Fibroblast of lung (primary cell): ENCODE results near the gene DUSP16. TPM values are rescaled to one million over a fixed set of nuclear protein-coding genes. Genes with fewer than 3 reads are reported as not detected.
A peak's percentile ranks its signal among the peaks of the same experiment; 100 is the strongest.

Experiments
- DNase-seq, 2 donors: peaks; one replicate each; pipeline versions ENCODE4 v3.0.0 to v3.0.0-alpha.2; 2010; ENCODE audit warnings: low read depth in 2 of 2
- H2AFZ ChIP-seq: 2 replicates; pipeline ENCODE4 v1.5.1; 2012; ENCODE audit warnings: low read length, control low read depth, inconsistent platforms
- H3K27ac ChIP-seq: 2 replicates; pipeline ENCODE4 v1.5.1; 2011; ENCODE audit warnings: low read length, control low read depth; ENCODE audit not compliant: insufficient read depth
- H3K27me3 ChIP-seq: 2 replicates; pipeline ENCODE4 v1.5.1; 2011; ENCODE audit warnings: mild to moderate bottlenecking, low read length; ENCODE audit not compliant: control insufficient read depth, insufficient read depth
- H3K36me3 ChIP-seq: 2 replicates; pipeline ENCODE4 v1.5.1; 2011; ENCODE audit warnings: low read length; ENCODE audit not compliant: control insufficient read depth, insufficient read depth
- H3K4me1 ChIP-seq: 2 replicates; pipeline ENCODE4 v1.5.1; 2011; ENCODE audit warnings: low read length; ENCODE audit not compliant: control insufficient read depth, insufficient read depth; ENCODE audit errors: extremely low read depth
- H3K4me2 ChIP-seq: 2 replicates; pipeline ENCODE4 v1.5.1; 2011; ENCODE audit warnings: low read length, control low read depth; ENCODE audit not compliant: insufficient read depth; ENCODE audit errors: extremely low read depth
- H3K4me3 ChIP-seq, 4 experiments: fragments of 200-600 bp in 1 of 4; sonication (generic) in 1 of 4; replicated peaks in 1 of 4; 2 replicates each; pipeline ENCODE4 v1.5.1; 2011 to 2016; ENCODE audit warnings: low read length in 4 of 4, low read depth in 3 of 4, mild to moderate bottlenecking in 3 of 4, control low read depth in 2 of 4, inconsistent platforms in 1 of 4, mixed read lengths in 1 of 4; ENCODE audit not compliant: insufficient read depth in 1 of 4; ENCODE audit errors: control extremely low read depth in 1 of 4
- H3K79me2 ChIP-seq: 2 replicates; pipeline ENCODE4 v1.5.1; 2012; ENCODE audit warnings: mild to moderate bottlenecking, low read length, inconsistent platforms; ENCODE audit not compliant: control insufficient read depth, insufficient read depth
- H3K9ac ChIP-seq: 2 replicates; pipeline ENCODE4 v1.5.1; 2011; ENCODE audit warnings: mild to moderate bottlenecking, low read length, control low read depth; ENCODE audit not compliant: insufficient read depth
- H3K9me3 ChIP-seq: 2 replicates; pipeline ENCODE4 v1.5.1; 2012; ENCODE audit warnings: low read depth, low read length; ENCODE audit not compliant: control insufficient read depth, insufficient read depth
- H4K20me1 ChIP-seq: 2 replicates; pipeline ENCODE4 v1.5.1; 2011; ENCODE audit warnings: low read length; ENCODE audit not compliant: control insufficient read depth, insufficient read depth; ENCODE audit errors: extremely low read depth
- EZH2 ChIP-seq: IDR thresholded peaks from 2 replicates; pipeline ENCODE4 v1.5.1; 2012; ENCODE audit warnings: low read length, control low read depth, mild to moderate bottlenecking; ENCODE audit errors: missing control alignments
- polyA minus RNA-seq: library from RNA; depleted of rRNA, polyadenylated mRNA; stranded (reverse); fragments of >200 nt; gene quantifications from 2 replicates; pipeline ENCODE4 v1.2.3, GENCODE V29; 2011; ENCODE audit warnings: low replicate concordance
- polyA plus RNA-seq, 2 donors: library from polyadenylated mRNA; depleted of rRNA in 1 of 2; stranded (reverse) in 1 of 2; unstranded in 1 of 2; fragments of >200 nt; gene quantifications; 2 replicates each; pipeline ENCODE4 v1.2.1, GENCODE V29; 2011 to 2012; ENCODE audit warnings: missing spikeins in 1 of 2
- total RNA-seq: library from RNA; depleted of rRNA; stranded (reverse); fragments of >200 nt; gene quantifications from 2 replicates; pipeline ENCODE4 v1.2.1, GENCODE V29; 2014
- TF ChIP-seq, protein P1 (sequence below), 2 donors: IDR thresholded peaks in 1 of 2; conservative IDR thresholded peaks in 1 of 2; 1 replicate in 1 of 2; 2 replicates in 1 of 2; pipeline ENCODE4 v1.5.1; 2011 to 2012; ENCODE audit warnings: low read length in 2 of 2, control low read depth in 1 of 2, inconsistent platforms in 1 of 2, low read depth in 1 of 2, mild to moderate bottlenecking in 1 of 2

Gene DUSP16, protein sequence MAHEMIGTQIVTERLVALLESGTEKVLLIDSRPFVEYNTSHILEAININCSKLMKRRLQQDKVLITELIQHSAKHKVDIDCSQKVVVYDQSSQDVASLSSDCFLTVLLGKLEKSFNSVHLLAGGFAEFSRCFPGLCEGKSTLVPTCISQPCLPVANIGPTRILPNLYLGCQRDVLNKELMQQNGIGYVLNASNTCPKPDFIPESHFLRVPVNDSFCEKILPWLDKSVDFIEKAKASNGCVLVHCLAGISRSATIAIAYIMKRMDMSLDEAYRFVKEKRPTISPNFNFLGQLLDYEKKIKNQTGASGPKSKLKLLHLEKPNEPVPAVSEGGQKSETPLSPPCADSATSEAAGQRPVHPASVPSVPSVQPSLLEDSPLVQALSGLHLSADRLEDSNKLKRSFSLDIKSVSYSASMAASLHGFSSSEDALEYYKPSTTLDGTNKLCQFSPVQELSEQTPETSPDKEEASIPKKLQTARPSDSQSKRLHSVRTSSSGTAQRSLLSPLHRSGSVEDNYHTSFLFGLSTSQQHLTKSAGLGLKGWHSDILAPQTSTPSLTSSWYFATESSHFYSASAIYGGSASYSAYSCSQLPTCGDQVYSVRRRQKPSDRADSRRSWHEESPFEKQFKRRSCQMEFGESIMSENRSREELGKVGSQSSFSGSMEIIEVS
- total RNA-seq: 15.2 TPM in 2 replicates
- 9.4 and 10.4 TPM in 2 replicates for polyA plus RNA-seq
- polyA plus RNA-seq (2012): 7.3 TPM in 2 replicates
- 14.7 and 14.9 TPM in 2 replicates for polyA minus RNA-seq

DNA sequence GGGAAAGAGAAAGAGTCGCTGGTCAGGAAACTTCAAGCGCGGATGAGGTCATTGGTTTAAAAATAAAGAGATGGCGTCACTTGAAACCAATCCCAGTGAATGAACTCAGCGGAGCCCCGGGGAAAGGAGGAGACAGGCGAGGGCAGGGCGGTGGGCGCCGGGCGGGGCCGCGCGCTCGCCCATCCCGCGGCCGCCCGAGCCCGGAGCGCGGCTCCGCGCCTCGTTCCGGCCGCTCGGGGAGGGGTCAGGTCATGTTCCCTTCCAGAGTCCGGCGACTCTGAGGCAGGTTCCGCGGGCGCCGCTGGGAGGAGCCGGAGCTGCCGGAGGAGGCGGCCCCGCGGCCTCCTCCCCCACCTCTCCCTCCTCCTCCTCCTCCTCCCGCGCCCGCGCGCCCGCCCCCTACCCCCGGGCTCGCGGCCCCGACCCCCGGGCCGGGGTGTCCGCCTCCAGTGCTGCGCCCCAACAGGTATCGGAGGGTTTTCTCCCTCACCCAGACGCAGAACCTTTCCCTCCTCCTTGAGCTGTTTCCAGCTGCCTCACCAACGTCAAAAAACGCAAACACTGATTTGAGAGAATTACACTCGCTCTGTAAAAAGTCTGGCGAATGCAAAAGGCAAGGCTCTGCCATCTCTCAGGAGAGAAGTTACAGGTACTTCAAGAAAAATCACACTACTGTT lies at the start of gene DUSP16:
Gene DUSP16, minus strand, starts transcription at position 279 of the 677 bp plus-strand sequence. CDS start 41,765 bp downstream, outside the sequence.
- peak within 1 kb of the TSS; percentile 75 for H3K4me2 ChIP-seq
- H2AFZ ChIP-seq: peak within 1 kb of the TSS; percentile 48
- H3K9ac ChIP-seq: peak within 1 kb of the TSS; percentile 96
- H3K4me1 ChIP-seq: peaks cover 5% of the 10 kb centered on the region
- peak within 1 kb of the TSS; percentile 95 for H3K27ac ChIP-seq
- H3K79me2 ChIP-seq: peaks cover 12% of the 10 kb centered on the region
- no peaks in the 10 kb centered on the region for H4K20me1 ChIP-seq
- H3K9me3 ChIP-seq: no peaks in the 10 kb centered on the region
- H3K36me3 ChIP-seq: no peaks in the 10 kb centered on the region
- peak within 1 kb of the TSS; percentile 50 to 79 (median 74) for H3K4me3 ChIP-seq
- no peaks in the 10 kb centered on the region for H3K27me3 ChIP-seq
- TF ChIP-seq EZH2: no peak
- TF ChIP-seq, protein P1, sequence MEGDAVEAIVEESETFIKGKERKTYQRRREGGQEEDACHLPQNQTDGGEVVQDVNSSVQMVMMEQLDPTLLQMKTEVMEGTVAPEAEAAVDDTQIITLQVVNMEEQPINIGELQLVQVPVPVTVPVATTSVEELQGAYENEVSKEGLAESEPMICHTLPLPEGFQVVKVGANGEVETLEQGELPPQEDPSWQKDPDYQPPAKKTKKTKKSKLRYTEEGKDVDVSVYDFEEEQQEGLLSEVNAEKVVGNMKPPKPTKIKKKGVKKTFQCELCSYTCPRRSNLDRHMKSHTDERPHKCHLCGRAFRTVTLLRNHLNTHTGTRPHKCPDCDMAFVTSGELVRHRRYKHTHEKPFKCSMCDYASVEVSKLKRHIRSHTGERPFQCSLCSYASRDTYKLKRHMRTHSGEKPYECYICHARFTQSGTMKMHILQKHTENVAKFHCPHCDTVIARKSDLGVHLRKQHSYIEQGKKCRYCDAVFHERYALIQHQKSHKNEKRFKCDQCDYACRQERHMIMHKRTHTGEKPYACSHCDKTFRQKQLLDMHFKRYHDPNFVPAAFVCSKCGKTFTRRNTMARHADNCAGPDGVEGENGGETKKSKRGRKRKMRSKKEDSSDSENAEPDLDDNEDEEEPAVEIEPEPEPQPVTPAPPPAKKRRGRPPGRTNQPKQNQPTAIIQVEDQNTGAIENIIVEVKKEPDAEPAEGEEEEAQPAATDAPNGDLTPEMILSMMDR (conservative IDR thresholded peaks at IDR 0.05 in 1 of 2, IDR thresholded peaks at IDR 0.05 in 1 of 2; ENCODE audit: low read depth in 1 of 2, low read length in 2 of 2): peak in 1 of 2 donors; percentile 1
- peak; percentile 92 to 96 for DNase-seq

DNA sequence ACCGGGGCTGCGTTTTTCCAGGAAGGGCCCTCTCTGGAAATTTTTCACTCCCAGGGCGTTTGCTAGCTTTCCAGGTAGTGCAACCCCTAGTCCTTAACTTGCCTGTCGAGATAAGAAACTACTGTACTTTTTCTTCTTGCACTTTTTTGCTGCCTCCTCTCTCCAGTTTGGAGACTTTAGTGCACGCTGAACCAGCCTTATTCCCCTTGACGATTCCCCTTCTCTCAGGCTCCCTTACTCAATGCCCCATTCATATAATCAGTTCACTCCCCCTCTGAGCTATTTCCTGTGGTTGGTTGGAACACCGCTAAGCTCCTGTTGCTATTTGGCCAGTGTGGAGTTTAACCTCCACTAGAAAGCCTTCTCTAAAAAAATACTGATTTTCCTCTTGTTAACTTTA lies 49.7 kb upstream of the DUSP16 start:
- no peaks in the 10 kb centered on the region for H3K36me3 ChIP-seq
- peak overlapping the region; percentile 20 for H3K4me2 ChIP-seq
- H3K27ac ChIP-seq: peak overlapping the region; percentile 72
- H2AFZ ChIP-seq: peak overlapping the region; percentile 63
- peaks cover 4% of the 10 kb centered on the region for H3K79me2 ChIP-seq
- peaks cover 2% of the 10 kb centered on the region for H3K4me1 ChIP-seq
- no peaks in the 10 kb centered on the region for H3K27me3 ChIP-seq
- DNase-seq: peak; percentile 64 to 82
- no peak for TF ChIP-seq EZH2
- TF ChIP-seq, protein P1 (conservative IDR thresholded peaks at IDR 0.05 in 1 of 2, IDR thresholded peaks at IDR 0.05 in 1 of 2; ENCODE audit: low read depth in 1 of 2, low read length in 2 of 2): no peak
- no peaks in the 10 kb centered on the region for H3K9me3 ChIP-seq
- peak overlapping the region; percentile 66 to 96 (median 82) for H3K4me3 ChIP-seq
- H3K9ac ChIP-seq: peak overlapping the region; percentile 67
- H4K20me1 ChIP-seq: no peaks in the 10 kb centered on the region
